ENCODE measurements around the gene FREY1.

FREY1 gene

GRCh38 chr11:45930031-45930794 lies 23.1 kb upstream of the FREY1 start:
- in situ Hi-C loops (cut with HindIII; ENCODE audit: low pct_ligation_motif_present, low pct_unique_long_range_greater_than_20kb, low sequenced_read_pairs), result no loop called here
- no peak for DNase-seq

DNA sequence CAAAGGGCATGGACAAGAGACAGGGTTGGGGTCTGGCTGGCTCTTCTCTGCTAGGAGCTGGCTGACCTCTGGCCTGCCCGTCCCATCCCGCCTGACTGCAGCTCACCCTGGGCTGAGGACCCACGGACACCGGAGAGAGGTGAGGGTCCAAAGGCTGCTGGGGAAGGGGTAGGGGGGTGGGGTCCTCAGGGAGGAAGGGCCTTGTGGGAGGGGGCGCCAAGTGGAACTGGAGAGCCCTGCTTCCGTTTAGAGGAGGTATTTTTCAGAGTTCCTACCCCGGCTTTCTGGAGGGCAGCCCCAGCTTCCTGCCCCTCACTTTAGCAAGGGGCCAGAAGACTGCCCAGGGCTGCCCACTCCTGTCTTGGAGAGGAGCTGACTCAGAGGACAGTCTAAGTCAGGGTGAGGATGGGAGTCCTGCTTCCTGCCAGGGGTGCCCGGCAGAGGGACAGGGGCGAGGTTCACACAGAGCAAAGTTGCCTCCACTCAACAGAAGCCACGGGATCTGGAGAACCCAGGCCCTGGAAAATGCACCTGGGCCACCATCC lies 22.5 kb upstream of the FREY1 start:
- in situ Hi-C loops (cut with HindIII; ENCODE audit: low pct_ligation_motif_present, low pct_unique_long_range_greater_than_20kb, low sequenced_read_pairs), result no loop called here
- no peak for DNase-seq

DNA sequence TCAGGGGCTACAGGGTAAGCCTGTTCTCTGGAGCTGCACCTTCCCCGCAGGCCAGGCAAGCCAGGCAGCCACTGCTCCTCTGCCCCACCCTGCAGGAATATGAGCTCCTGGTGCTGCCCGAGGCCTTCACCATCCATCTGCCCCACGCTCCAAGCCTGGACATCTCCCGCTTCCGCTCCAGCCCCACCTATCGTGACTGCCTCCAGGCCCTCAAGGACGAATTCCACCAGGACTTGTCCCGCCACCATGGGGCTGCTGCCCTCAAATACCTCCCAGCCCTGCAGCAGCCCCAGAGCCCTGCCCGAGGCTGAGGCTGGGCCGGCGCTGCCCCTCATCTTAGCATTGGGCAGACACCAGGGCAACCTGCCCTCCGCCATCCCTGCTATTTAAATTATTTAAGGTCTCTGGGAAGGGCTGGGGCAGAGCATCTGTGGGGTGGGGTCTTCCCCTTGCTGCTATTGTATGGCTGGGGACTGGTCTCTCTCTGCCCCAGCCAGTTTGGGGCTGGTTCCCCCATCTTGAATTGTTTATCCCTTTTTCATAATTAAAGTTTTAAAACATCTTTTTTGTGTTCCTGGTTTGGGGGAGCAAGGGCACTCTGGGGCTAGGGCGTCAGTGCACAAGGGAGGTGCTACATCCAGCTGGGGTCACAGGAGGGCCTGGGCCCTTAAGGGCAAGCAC lies 21.6 kb upstream of the FREY1 start:
- DNase-seq, result no peak
- in situ Hi-C loops (cut with HindIII; ENCODE audit: low pct_ligation_motif_present, low pct_unique_long_range_greater_than_20kb, low sequenced_read_pairs), result no loop called here

DNA sequence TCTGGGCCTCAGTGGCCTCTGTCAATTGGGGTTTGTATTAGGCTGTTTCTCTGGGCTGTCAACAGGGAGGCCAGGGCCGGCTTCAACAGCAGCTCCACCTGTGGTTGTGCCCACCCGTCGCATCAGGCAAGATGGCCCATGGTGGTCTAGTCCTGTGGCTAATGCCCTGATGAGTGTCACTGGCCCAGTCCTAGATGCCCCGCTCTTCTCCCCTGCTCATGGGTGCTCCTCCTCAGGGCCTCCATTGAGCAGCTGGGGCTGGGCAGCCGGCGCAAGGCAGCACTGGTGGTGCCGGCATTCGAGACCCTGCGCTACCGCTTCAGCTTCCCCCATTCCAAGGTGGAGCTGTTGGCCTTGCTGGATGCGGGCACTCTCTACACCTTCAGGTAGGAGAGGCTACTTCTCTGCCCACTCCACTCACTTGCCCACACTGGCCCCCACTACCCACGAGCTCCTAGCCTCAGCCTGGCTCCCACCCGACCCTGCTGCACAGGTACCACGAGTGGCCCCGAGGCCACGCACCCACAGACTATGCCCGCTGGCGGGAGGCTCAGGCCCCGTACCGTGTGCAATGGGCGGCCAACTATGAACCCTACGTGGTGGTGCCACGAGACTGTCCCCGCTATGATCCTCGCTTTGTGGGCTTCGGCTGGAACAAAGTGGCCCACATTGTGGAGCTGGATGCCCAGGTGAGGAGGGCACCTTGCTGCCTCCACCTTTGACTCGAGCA lies 20.8 kb upstream of the FREY1 start:
- DNase-seq, result no peak
- in situ Hi-C loops (cut with HindIII; ENCODE audit: low pct_ligation_motif_present, low pct_unique_long_range_greater_than_20kb, low sequenced_read_pairs), result no loop called here

DNA sequence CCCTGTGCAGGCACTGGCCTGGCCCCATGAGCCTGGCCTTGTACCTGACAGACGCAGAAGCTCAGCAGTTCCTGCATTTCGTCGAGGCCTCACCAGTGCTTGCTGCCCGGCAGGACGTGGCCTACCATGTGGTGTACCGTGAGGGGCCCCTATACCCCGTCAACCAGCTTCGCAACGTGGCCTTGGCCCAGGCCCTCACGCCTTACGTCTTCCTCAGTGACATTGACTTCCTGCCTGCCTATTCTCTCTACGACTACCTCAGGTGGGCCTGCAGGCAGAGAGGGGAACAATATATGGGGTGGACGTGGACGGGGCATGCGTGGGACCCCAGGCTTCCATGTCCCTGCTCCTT lies 20.2 kb upstream of the FREY1 start:
- in situ Hi-C loops (cut with HindIII; ENCODE audit: low pct_ligation_motif_present, low pct_unique_long_range_greater_than_20kb, low sequenced_read_pairs), result no loop called here
- DNase-seq, result no peak

DNA sequence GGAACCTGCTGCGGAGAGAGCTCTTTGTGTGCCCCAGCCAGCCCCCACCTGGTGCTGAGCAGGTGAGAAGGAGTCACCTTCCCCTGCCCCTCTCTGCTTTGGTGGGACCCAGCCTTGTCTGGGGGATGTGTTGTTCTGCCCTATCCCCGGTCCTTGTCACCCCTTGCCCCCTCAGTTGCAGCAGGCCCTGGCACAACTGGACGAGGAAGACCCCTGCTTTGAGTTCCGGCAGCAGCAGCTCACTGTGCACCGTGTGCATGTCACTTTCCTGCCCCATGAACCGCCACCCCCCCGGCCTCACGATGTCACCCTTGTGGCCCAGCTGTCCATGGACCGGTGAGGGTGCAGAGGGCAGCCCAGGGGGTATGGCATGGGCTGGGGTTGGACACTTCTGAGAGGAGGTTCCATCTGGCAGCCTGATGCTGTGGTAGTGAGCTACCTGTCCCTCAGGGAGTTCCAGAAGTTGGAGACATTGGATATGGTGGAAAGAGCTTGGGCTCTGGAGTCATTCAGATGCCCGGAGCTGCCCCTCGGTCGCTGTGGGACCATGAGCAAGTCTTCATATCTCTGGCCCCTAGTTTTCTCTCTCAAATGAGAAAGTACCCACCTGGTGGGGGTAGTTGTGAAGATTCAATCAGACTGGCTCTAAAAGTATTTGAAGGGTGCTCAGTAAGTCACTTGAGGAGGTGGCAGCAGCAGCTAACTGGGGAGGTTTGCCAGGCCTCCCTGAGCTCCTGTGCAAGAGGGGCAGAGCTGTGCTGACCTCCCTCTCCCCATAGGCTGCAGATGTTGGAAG lies 19.7 kb upstream of the FREY1 start:
- in situ Hi-C loops (cut with HindIII; ENCODE audit: low pct_ligation_motif_present, low pct_unique_long_range_greater_than_20kb, low sequenced_read_pairs), result no loop called here
- no peak for DNase-seq

- in situ Hi-C loops (cut with HindIII; ENCODE audit: low pct_ligation_motif_present, low pct_unique_long_range_greater_than_20kb, low sequenced_read_pairs), result no loop called here
- no peak for DNase-seq
Observed at GRCh38 chr11:45926001-45926401, 18.9 kb upstream of the FREY1 start.

GRCh38 chr11:45925550-45925949 lies 18.5 kb upstream of the FREY1 start:
- in situ Hi-C loops (cut with HindIII; ENCODE audit: low pct_ligation_motif_present, low pct_unique_long_range_greater_than_20kb, low sequenced_read_pairs), result no loop called here

GRCh38 chr11:45924927-45925326 lies 17.9 kb upstream of the FREY1 start:
- no peak for DNase-seq
- in situ Hi-C loops (cut with HindIII; ENCODE audit: low pct_ligation_motif_present, low pct_unique_long_range_greater_than_20kb, low sequenced_read_pairs), result no loop called here

More at GRCh38 chr11:45925550-45925949, 18.5 kb upstream of the FREY1 start:
- no peak for DNase-seq

DNA sequence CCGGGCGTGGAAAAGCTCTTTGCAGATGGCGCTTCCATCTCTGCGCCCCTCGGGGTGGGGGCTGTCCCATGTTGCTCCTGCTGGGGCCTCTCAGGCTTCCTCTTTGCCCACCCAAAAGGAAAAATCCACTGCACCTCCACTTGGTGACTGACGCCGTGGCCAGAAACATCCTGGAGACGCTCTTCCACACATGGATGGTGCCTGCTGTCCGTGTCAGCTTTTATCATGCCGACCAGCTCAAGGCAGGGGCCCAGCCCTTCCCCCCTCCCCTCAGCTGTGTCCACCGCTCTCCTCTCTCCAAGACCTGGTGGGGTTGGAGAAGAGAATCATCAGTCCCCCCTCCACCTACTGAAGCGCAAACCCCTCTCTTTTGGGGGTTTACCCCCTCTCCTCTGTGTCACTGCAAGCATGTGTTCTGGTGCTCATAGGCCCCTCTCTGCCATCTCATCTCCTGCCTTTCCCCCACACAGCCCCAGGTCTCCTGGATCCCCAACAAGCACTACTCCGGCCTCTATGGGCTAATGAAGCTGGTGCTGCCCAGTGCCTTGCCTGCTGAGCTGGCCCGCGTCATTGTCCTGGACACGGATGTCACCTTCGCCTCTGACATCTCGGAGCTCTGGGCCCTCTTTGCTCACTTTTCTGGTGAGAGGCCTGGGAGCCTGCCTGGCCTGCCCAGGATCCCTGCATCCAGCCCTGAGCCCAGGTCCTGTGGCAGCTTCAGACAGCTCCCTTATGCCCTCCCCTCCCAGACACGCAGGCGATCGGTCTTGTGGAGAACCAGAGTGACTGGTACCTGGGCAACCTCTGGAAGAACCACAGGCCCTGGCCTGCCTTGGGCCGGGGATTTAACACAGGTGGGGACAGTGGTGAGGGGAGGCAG lies 17.2 kb upstream of the FREY1 start:
- no peak for DNase-seq
- in situ Hi-C loops (cut with HindIII; ENCODE audit: low pct_ligation_motif_present, low pct_unique_long_range_greater_than_20kb, low sequenced_read_pairs), result no loop called here

- in situ Hi-C loops (cut with HindIII; ENCODE audit: low pct_ligation_motif_present, low pct_unique_long_range_greater_than_20kb, low sequenced_read_pairs), result no loop called here
- DNase-seq, result no peak
Observed at GRCh38 chr11:45922425-45923082, 15.5 kb upstream of the FREY1 start, which contains the start of gene LARGE2. TSS of gene LARGE2 (plus strand) at chr11:45922656. CDS start at chr11:45922883, 227 bp downstream.

GRCh38 chr11:45921561-45922424 lies 14.7 kb upstream of the FREY1 start:
- DNase-seq, result no peak
- in situ Hi-C loops (cut with HindIII; ENCODE audit: low pct_ligation_motif_present, low pct_unique_long_range_greater_than_20kb, low sequenced_read_pairs), result no loop called here

DNA sequence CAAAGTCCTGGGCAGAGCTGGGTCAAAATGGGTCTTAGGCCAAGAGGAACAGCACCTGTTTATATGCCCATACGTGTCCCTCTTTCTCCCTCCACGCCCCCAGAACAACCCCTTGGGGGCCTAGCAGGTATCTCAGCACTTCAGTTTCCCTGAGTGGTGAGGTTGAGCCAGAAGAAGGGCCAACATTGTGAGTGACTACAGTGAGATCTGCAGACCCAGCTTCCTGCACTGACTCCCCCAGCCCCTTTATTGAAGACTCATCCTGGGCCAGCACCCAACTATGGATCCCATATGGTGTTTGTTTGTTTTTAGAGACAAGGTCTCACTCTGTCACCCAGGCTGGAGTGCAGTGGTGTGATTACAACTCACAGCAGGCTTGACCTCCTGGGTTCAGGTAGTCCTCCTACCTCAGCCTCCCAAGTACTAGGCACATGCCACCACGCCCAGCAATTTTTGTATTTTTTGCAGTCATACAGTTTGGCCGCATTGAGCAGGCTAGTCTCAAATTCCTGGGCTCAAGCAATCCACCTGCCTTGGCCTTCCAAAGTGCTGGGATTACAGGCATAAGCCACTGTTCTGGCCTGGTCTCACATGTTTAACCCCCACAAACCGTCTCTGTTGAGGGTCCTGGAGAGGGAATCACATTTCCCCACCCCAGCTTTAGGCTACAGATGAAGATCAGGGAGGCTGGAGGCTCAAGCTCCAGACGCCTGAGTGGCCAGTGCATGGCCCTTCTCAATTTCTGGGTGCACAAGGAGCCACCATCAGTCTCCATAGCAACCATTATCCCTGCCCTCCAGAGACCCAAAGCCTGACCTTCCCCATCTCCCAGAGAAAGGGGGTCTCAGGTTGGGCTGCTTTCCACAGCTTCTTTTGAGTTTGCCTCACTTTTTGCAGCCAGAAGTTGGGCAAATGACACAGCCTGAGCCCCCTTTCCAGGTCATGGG lies 13.7 kb upstream of the FREY1 start:
- no peak for DNase-seq
- in situ Hi-C loops (cut with HindIII; ENCODE audit: low pct_ligation_motif_present, low pct_unique_long_range_greater_than_20kb, low sequenced_read_pairs), result no loop called here

DNA sequence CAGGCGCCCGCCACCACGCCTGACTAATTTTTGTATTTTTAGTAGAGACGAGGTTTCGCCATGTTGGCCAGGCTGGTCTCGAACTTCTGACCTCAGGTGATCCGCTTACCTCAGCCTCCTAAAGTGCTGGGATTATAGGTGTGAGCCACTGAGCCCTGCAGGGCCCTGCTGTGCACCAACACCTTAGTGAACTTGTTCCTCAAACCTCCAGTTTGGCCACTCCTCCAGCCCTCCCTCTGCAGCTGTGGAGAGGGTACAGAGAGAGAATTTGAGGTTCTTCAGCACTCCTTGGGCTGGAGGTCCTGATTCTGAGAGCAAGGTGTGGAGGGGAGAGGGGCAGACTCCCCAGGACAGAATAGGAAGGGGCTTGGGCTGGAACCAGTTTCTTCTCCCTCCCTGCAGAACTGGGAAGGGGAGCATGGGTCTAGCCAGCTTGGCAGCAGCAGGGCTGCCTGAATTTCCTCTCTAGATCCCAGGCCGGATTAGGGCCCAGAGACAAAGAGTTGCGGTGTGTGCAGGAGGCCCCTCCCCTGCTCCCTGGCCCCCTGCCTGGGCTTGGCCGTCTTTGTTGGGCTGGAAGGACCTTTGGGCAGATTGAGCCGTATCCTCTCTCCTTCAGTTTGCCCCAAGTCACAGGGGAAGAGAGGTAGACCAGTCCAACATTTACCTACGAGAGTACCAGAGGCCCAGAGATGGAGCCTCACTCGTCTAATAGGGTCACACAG lies 12.9 kb upstream of the FREY1 start:
- in situ Hi-C loops (cut with HindIII; ENCODE audit: low pct_ligation_motif_present, low pct_unique_long_range_greater_than_20kb, low sequenced_read_pairs), result no loop called here
- no peak for DNase-seq

All from ACHN (cell line).